Measurements from ENCODE around the gene SORL1.

Gene SORL1

GRCh38 chr11:121443688-121444275, 8.3 kb upstream of the SORL1 start:
- no CpG with 5 or more reads among the region's 4 CpGs for WGBS (ENCODE audit: insufficient coverage, insufficient read length)

GRCh38 chr11:121444526-121444925, 7.6 kb upstream of the SORL1 start:
- Histone ChIP-seq H3K9me3 (ENCODE audit: control insufficient read depth, insufficient read depth, low read length) (no peaks in the 10 kb centered on the region), H3K27ac (ENCODE audit: low read length) (no peak overlapping the region), H3K4me3 (ENCODE audit: low read length) (no peak overlapping the region), H3K4me1 (ENCODE audit: control insufficient read depth, insufficient read depth, low read length) (no peaks in the 10 kb centered on the region), H3K36me3 (ENCODE audit: control insufficient read depth, insufficient read depth, low read length) (no peaks in the 10 kb centered on the region), H3K27me3 (ENCODE audit: control insufficient read depth, insufficient read depth, low read length) (no peaks in the 10 kb centered on the region)
- DNase-seq (ENCODE audit: low read depth, low spot score), result no peak
- WGBS (ENCODE audit: insufficient coverage, insufficient read length), result no CpG with 5 or more reads among the region's 3 CpGs

More at GRCh38 chr11:121443688-121444275, 8.3 kb upstream of the SORL1 start:
- no peaks in the 10 kb centered on the region for H3K36me3 ChIP-seq (ENCODE audit: control insufficient read depth, insufficient read depth, low read length)
- no peaks in the 10 kb centered on the region for H3K27me3 ChIP-seq (ENCODE audit: control insufficient read depth, insufficient read depth, low read length)
- H3K4me3 ChIP-seq (ENCODE audit: low read length), result no peak overlapping the region
- no peaks in the 10 kb centered on the region for H3K9me3 ChIP-seq (ENCODE audit: control insufficient read depth, insufficient read depth, low read length)
- no peak for DNase-seq (ENCODE audit: low read depth, low spot score)
- H3K4me1 ChIP-seq (ENCODE audit: control insufficient read depth, insufficient read depth, low read length), result no peaks in the 10 kb centered on the region
- H3K27ac ChIP-seq (ENCODE audit: low read length), result no peak overlapping the region

GRCh38 chr11:121445071-121445768, 6.9 kb upstream of the SORL1 start:
- Histone ChIP-seq H3K27me3 (ENCODE audit: control insufficient read depth, insufficient read depth, low read length) (no peaks in the 10 kb centered on the region), H3K9me3 (ENCODE audit: control insufficient read depth, insufficient read depth, low read length) (no peaks in the 10 kb centered on the region), H3K4me3 (ENCODE audit: low read length) (no peak overlapping the region), H3K4me1 (ENCODE audit: control insufficient read depth, insufficient read depth, low read length) (no peaks in the 10 kb centered on the region), H3K36me3 (ENCODE audit: control insufficient read depth, insufficient read depth, low read length) (no peaks in the 10 kb centered on the region), H3K27ac (ENCODE audit: low read length) (no peak overlapping the region)
- DNase-seq (ENCODE audit: low read depth, low spot score), result no peak
- no CpG with 5 or more reads among the region's 14 CpGs for WGBS (ENCODE audit: insufficient coverage, insufficient read length)

DNA sequence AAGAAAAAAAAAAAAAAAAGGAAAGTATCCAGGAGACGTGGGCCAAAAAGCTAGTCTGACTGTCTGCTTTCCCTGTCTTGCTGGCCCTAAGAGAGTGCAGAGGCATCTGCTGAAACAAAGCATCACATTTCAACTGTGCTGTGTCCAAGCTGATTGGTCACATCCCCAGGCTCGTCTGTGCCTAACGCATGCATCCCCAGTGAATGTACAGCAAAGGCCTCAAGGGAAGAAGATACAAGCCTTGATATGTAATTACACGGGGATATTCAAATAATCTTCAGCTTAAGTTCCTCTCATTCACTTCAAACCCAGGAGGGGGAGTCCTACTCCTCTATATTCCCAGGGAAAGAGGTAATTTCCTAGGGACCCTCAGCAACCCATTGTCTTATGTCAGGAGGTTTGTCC, 5.4 kb upstream of the SORL1 start:
- H3K4me1 ChIP-seq (ENCODE audit: control insufficient read depth, insufficient read depth, low read length), result peaks cover 3% of the 10 kb centered on the region; the same call in 1 of the 2 replicates
- no peaks in the 10 kb centered on the region for H3K36me3 ChIP-seq (ENCODE audit: control insufficient read depth, insufficient read depth, low read length)
- no peaks in the 10 kb centered on the region; the same call in 1 of the 2 replicates for H3K27me3 ChIP-seq (ENCODE audit: control insufficient read depth, insufficient read depth, low read length)
- H3K9me3 ChIP-seq (ENCODE audit: control insufficient read depth, insufficient read depth, low read length), result no peaks in the 10 kb centered on the region
- WGBS (ENCODE audit: insufficient coverage, insufficient read length), result no CpG with 5 or more reads among the region's 4 CpGs
- H3K4me3 ChIP-seq (ENCODE audit: low read length), result no peak overlapping the region
- no peak for DNase-seq (ENCODE audit: low read depth, low spot score)
- no peak overlapping the region for H3K27ac ChIP-seq (ENCODE audit: low read length)

GRCh38 chr11:121448011-121448410, 4.1 kb upstream of the SORL1 start:
- H3K4me3 ChIP-seq (ENCODE audit: low read length), result no peak overlapping the region
- no peak for DNase-seq (ENCODE audit: low read depth, low spot score)
- H3K27me3 ChIP-seq (ENCODE audit: control insufficient read depth, insufficient read depth, low read length), result no peaks in the 10 kb centered on the region; the same call in 1 of the 2 replicates
- peaks cover 3% of the 10 kb centered on the region; the same call in 1 of the 2 replicates for H3K4me1 ChIP-seq (ENCODE audit: control insufficient read depth, insufficient read depth, low read length)
- H3K27ac ChIP-seq (ENCODE audit: low read length), result no peak overlapping the region
- no CpG with 5 or more reads among the region's 4 CpGs for WGBS (ENCODE audit: insufficient coverage, insufficient read length)
- no peaks in the 10 kb centered on the region for H3K9me3 ChIP-seq (ENCODE audit: control insufficient read depth, insufficient read depth, low read length)
- no peaks in the 10 kb centered on the region for H3K36me3 ChIP-seq (ENCODE audit: control insufficient read depth, insufficient read depth, low read length)

- Histone ChIP-seq H3K4me1 (ENCODE audit: control insufficient read depth, insufficient read depth, low read length) (peaks cover 3% of the 10 kb centered on the region; the same call in 1 of the 2 replicates), H3K4me3 (ENCODE audit: low read length) (no peak overlapping the region), H3K9me3 (ENCODE audit: control insufficient read depth, insufficient read depth, low read length) (no peaks in the 10 kb centered on the region), H3K27me3 (ENCODE audit: control insufficient read depth, insufficient read depth, low read length) (no peaks in the 10 kb centered on the region; the same call in 1 of the 2 replicates), H3K36me3 (ENCODE audit: control insufficient read depth, insufficient read depth, low read length) (no peaks in the 10 kb centered on the region), H3K27ac (ENCODE audit: low read length) (no peak overlapping the region)
- DNase-seq (ENCODE audit: low read depth, low spot score), result no peak
- WGBS (ENCODE audit: insufficient coverage, insufficient read length), result no CpG with 5 or more reads among the region's 3 CpGs
Observed at GRCh38 chr11:121448431-121448941, 3.6 kb upstream of the SORL1 start.

DNA sequence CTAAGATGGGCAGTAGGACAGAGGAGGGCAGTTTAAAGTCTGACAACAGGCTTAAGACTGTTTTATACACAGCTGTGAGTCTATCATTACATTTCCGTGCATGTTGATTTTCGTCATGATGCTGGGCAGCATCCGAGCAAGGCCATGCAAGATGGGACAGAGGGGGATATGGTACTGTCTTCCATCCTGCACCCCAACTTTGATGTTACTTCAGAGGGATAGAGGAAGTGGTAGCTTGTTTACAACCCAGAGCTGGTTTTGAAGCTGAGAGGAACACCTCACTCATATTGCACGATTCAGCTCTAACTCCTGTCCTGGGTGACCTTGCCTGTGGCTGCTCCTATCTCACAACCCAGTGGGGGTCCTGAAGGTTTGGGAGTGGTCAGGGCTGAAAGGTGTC, 3.0 kb upstream of the SORL1 start:
- Histone ChIP-seq H3K27ac (ENCODE audit: low read length) (no peak overlapping the region), H3K27me3 (ENCODE audit: control insufficient read depth, insufficient read depth, low read length) (no peaks in the 10 kb centered on the region; the same call in 1 of the 2 replicates), H3K4me3 (ENCODE audit: low read length) (no peak overlapping the region), H3K4me1 (ENCODE audit: control insufficient read depth, insufficient read depth, low read length) (peaks cover 4% of the 10 kb centered on the region; the same call in 1 of the 2 replicates), H3K9me3 (ENCODE audit: control insufficient read depth, insufficient read depth, low read length) (no peaks in the 10 kb centered on the region), H3K36me3 (ENCODE audit: control insufficient read depth, insufficient read depth, low read length) (no peaks in the 10 kb centered on the region)
- no CpG with 5 or more reads among the region's 4 CpGs for WGBS (ENCODE audit: insufficient coverage, insufficient read length)
- no peak for DNase-seq (ENCODE audit: low read depth, low spot score)

DNA sequence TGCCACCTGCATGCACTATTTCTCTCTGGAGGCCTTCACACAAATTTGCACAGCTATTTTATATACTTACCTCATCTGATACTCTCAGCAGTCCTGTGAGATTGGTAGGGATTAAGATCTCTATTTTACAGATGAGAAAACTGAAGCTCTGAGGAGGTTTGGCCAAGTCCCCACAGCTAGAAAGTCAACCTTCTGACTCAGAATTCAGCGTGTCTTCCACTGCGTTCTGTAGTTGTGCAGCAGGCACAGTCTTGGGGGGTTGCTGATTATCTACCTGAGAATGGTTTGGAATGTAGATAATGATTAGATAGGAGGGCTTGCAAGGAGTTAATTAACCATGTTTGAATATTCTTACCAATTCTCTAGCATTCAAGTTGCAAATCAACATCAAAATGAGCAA, 2.5 kb upstream of the SORL1 start:
- H3K4me3 ChIP-seq (ENCODE audit: low read length), result no peak overlapping the region
- H3K9me3 ChIP-seq (ENCODE audit: control insufficient read depth, insufficient read depth, low read length), result no peaks in the 10 kb centered on the region
- H3K27ac ChIP-seq (ENCODE audit: low read length), result no peak overlapping the region
- DNase-seq (ENCODE audit: low read depth, low spot score), result no peak
- H3K27me3 ChIP-seq (ENCODE audit: control insufficient read depth, insufficient read depth, low read length), result no peaks in the 10 kb centered on the region; the same call in 1 of the 2 replicates
- H3K4me1 ChIP-seq (ENCODE audit: control insufficient read depth, insufficient read depth, low read length), result peaks cover 4% of the 10 kb centered on the region; the same call in 1 of the 2 replicates
- no peaks in the 10 kb centered on the region for H3K36me3 ChIP-seq (ENCODE audit: control insufficient read depth, insufficient read depth, low read length)
- no CpG with 5 or more reads among the region's 2 CpGs for WGBS (ENCODE audit: insufficient coverage, insufficient read length)

DNA sequence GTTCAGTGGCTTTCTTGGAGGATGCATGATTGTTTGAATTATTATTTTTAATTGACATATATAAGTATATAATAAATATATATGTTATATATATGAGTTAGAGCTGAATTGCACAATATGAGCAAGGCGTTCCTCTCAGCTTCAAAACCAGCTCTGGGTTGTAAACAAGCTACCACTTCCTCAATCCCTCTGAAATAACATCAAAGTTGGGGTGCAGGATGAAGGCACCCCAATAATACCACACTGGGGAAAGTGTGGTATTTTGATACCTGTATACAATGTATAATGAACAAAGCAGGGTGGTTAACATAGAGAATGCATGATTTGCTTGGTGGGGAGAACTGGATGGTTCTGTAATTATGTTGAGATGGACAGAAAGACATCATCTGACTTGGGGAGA, 1.7 kb upstream of the SORL1 start:
- no peak overlapping the region for H3K4me3 ChIP-seq (ENCODE audit: low read length)
- DNase-seq (ENCODE audit: low read depth, low spot score), result no peak
- H3K4me1 ChIP-seq (ENCODE audit: control insufficient read depth, insufficient read depth, low read length), result peaks cover 4% of the 10 kb centered on the region; the same call in 1 of the 2 replicates

DNA sequence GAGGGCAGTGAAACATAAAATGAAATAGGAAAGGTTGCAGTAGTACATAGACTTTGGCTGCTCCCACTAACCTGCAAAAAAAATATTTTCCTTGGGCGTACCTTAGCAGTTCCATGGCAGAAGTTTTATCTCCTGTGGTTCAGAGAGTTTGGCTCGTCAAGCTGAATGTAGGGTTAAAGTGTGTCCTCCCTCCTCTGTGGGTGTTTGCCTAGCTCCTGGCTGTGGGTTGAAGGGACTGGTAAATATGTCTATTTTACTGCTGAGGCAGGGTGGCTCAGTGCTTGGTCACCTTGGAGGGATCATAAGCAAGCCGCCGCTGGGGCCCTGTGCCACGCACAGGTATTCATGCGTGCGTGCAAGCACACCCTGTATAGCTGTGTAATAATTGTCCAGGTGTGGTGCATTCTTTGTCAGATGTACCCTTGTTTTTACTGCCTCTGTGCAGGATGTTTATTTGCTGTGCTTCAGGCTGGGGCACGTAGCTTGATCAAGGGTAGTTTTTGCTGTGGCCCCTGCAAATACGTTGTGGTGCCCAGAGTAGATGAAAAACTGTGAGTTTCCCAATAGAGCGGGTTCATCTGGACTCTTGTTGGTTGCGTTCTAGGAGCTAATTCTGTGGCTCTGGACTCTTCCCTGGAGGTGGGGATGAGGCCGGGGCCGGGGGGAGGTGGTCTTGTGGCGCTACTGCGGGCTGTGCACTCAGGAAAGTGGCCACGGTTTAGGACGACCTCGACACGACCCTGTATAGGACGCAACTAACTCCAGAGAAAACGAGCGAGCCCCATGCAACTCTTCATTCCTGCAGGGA, 732 bp upstream of the SORL1 start:
- DNase-seq (ENCODE audit: low read depth, low spot score), result no peak
- Histone ChIP-seq H3K9me3 (ENCODE audit: control insufficient read depth, insufficient read depth, low read length) (no peaks in the 10 kb centered on the region), H3K36me3 (ENCODE audit: control insufficient read depth, insufficient read depth, low read length) (no peaks in the 10 kb centered on the region), H3K4me3 (ENCODE audit: low read length) (peak overlapping the region; percentile 87; the same call in 1 of the 2 replicates), H3K27me3 (ENCODE audit: control insufficient read depth, insufficient read depth, low read length) (no peaks in the 10 kb centered on the region; the same call in 1 of the 2 replicates), H3K4me1 (ENCODE audit: control insufficient read depth, insufficient read depth, low read length) (peaks cover 4% of the 10 kb centered on the region; the same call in 1 of the 2 replicates), H3K27ac (ENCODE audit: low read length) (no peak overlapping the region)
- no CpG with 5 or more reads among the region's 22 CpGs for whole genome bisulfite sequencing (ENCODE audit: insufficient coverage, insufficient read length)

More for the DNA sequence above, 1.7 kb upstream of the SORL1 start:
- Histone ChIP-seq H3K27me3 (ENCODE audit: control insufficient read depth, insufficient read depth, low read length) (no peaks in the 10 kb centered on the region; the same call in 1 of the 2 replicates), H3K27ac (ENCODE audit: low read length) (no peak overlapping the region), H3K9me3 (ENCODE audit: control insufficient read depth, insufficient read depth, low read length) (no peaks in the 10 kb centered on the region), H3K36me3 (ENCODE audit: control insufficient read depth, insufficient read depth, low read length) (no peaks in the 10 kb centered on the region)
- WGBS (ENCODE audit: insufficient coverage, insufficient read length), result no CpG with 5 or more reads among the region's 1 CpG

Data from iPS DF 6.9 (cell line).